Effector CD8-positive, alpha-beta T cell (primary cell): ENCODE measurements around the gene SETD7.

ENCODE experiments used
- DNase-seq: peaks from one replicate; lab custom pipeline; 2025; lab: John Stamatoyannopoulos, UW
- total RNA-seq, 4 experiments: gene quantifications; one replicate each; lab custom pipeline; 2026; lab: John Stamatoyannopoulos, UW

SETD7 gene
- total RNA-seq, result 4.6 to 31.5 (median 27.0) reads per million in 4 experiments

GRCh38 chr4:139556071-139556723 is at the start of gene SETD7:
TSS of gene SETD7 (minus strand) at chr4:139556219. CDS start at chr4:139556137, 82 bp downstream.
- peak; percentile 8 for DNase-seq

- DNase-seq, result no peak
Measured at GRCh38 chr4:139605516-139605915, 49.5 kb upstream of the SETD7 start.

GRCh38 chr4:139603576-139604410 is 47.8 kb upstream of the SETD7 start:
- no peak for DNase-seq

GRCh38 chr4:139602776-139603360 is 46.8 kb upstream of the SETD7 start:
- DNase-seq, result no peak

- no peak for DNase-seq
Measured at GRCh38 chr4:139600662-139601061, 44.6 kb upstream of the SETD7 start.

GRCh38 chr4:139599594-139600374 is 43.8 kb upstream of the SETD7 start:
- no peak for DNase-seq

- DNase-seq, result no peak
Measured at GRCh38 chr4:139599076-139599475, 43.1 kb upstream of the SETD7 start.

GRCh38 chr4:139596684-139597279 is 40.8 kb upstream of the SETD7 start:
- DNase-seq, result no peak

GRCh38 chr4:139596034-139596683 is 40.1 kb upstream of the SETD7 start:
- DNase-seq, result no peak

GRCh38 chr4:139594591-139595185 is 38.7 kb upstream of the SETD7 start:
- DNase-seq, result no peak

GRCh38 chr4:139593091-139593564 is 37.1 kb upstream of the SETD7 start:
- DNase-seq, result no peak

- DNase-seq, result no peak
Measured at GRCh38 chr4:139589336-139590018, 33.5 kb upstream of the SETD7 start.

- no peak for DNase-seq
Measured at GRCh38 chr4:139587446-139587845, 31.4 kb upstream of the SETD7 start.

- DNase-seq, result no peak
Measured at GRCh38 chr4:139585473-139585872, 29.5 kb upstream of the SETD7 start.

GRCh38 chr4:139584784-139585183 is 28.8 kb upstream of the SETD7 start:
- DNase-seq, result no peak

- no peak for DNase-seq
Measured at GRCh38 chr4:139584013-139584412, 28.0 kb upstream of the SETD7 start.

GRCh38 chr4:139582044-139582443 is 26.0 kb upstream of the SETD7 start:
- no peak for DNase-seq

- DNase-seq, result no peak
Measured at GRCh38 chr4:139581096-139581495, 25.1 kb upstream of the SETD7 start.

- no peak for DNase-seq
Measured at GRCh38 chr4:139576219-139576618, 20.2 kb upstream of the SETD7 start.

GRCh38 chr4:139575072-139575471 is 19.1 kb upstream of the SETD7 start:
- DNase-seq, result no peak
